K562 (cell line): ENCODE results near the gene B3GAT3. TPM values are rescaled to one million over a fixed set of nuclear protein-coding genes. Genes with fewer than 3 reads are reported as not detected.

Experiments used
- BACH1 ChIP-seq: fragments of 200-800 bp; sonication (Bioruptor generic); IDR thresholded peaks from 2 replicates; pipeline ENCODE4 v1.6.1; 2016; ENCODE audit warnings: missing genetic modification characterization, missing compliant biosample characterization
- BRD4 ChIP-seq: fragments of 200-600 bp; sonication (generic); IDR thresholded peaks from 2 replicates; pipeline ENCODE4 v1.6.1; 2017; ENCODE audit warnings: inconsistent platforms
- CREM ChIP-seq: IDR thresholded peaks from 2 replicates; pipeline ENCODE4 v1.6.1; 2014; ENCODE audit warnings: antibody characterized with exemption, low read depth
- GMEB1 ChIP-seq: fragments of 250-450 bp; sonication (Bioruptor Pico); IDR thresholded peaks from 2 replicates; pipeline ENCODE4 v1.4.0; 2020; ENCODE audit warnings: mild to moderate bottlenecking
- HCFC1 ChIP-seq: IDR thresholded peaks from 2 replicates; pipeline ENCODE4 v1.6.1; 2012; ENCODE audit warnings: low read depth, low read length, improper control_type of control experiment
- JUNB ChIP-seq: fragments of 450-650 bp; formaldehyde crosslinking; conservative IDR thresholded peaks from 2 replicates; pipeline ENCODE4 v1.4.0; 2020; ENCODE audit warnings: mild to moderate bottlenecking
- MEIS2 ChIP-seq: fragments of 450-650 bp; IDR thresholded peaks from 2 replicates; pipeline ENCODE4 v1.6.1; 2014; ENCODE audit warnings: mild to moderate bottlenecking; ENCODE audit not compliant: partially characterized antibody
- NBN ChIP-seq: fragments of 450-650 bp; IDR thresholded peaks from 2 replicates; pipeline ENCODE4 v1.6.1; 2016; ENCODE audit warnings: low read depth, mild to moderate bottlenecking
- NCOA4 ChIP-seq: fragments of 450-650 bp; IDR thresholded peaks from 2 replicates; pipeline ENCODE4 v1.6.1; 2018; ENCODE audit warnings: mild to moderate bottlenecking; ENCODE audit not compliant: partially characterized antibody
- POU5F1 ChIP-seq: fragments of 150-350 bp; IDR thresholded peaks from 2 replicates; pipeline ENCODE4 v1.6.1; 2014; ENCODE audit warnings: borderline replicate concordance, low read length, low read depth, mild to moderate bottlenecking; ENCODE audit not compliant: partially characterized antibody
- SRF ChIP-seq, 2 experiments: fragments of 250-450, 450-650 bp in 1 of 2; sonication (Bioruptor Pico) in 1 of 2; sonication (generic) in 1 of 2; formaldehyde crosslinking; IDR thresholded peaks; 2 replicates each; pipeline versions ENCODE4 v1.5.0 to v1.5.1; 2020 to 2022; ENCODE audit warnings: mild to moderate bottlenecking in 1 of 2, missing genetic modification reagents in 1 of 2
- TAF1 ChIP-seq: IDR thresholded peaks from 2 replicates; pipeline ENCODE4 v1.6.1; 2011; ENCODE audit warnings: mild to moderate bottlenecking, low read length, moderate library complexity; ENCODE audit not compliant: insufficient read depth, control insufficient read depth, severe bottlenecking; ENCODE audit errors: extremely low read depth
- ZNF253 ChIP-seq: fragments of 250-450 bp; sonication (Bioruptor Pico); conservative IDR thresholded peaks from 2 replicates; pipeline ENCODE4 v1.6.1; 2021; ENCODE audit warnings: mild to moderate bottlenecking
- polyA plus RNA-seq, 8 experiments: library from polyadenylated mRNA; depleted of rRNA in 4 of 8; stranded (reverse) in 5 of 8; unstranded in 3 of 8; fragments of >200 nt; fragmentation: Nextera tagmentation in 2 of 8; fragmentation: Illumina TruSeq in 1 of 8; extraction: Ambion mirVana in 2 of 8; extraction: Trizol in 1 of 8; gene quantifications; 2 replicates each; pipeline versions ENCODE4 v1.2.1 to v1.2.3, GENCODE V29; 2011 to 2014; ENCODE audit warnings: inconsistent platforms in 1 of 8, missing spikeins in 1 of 8
- total RNA-seq, 7 experiments: library from RNA; depleted of rRNA in 6 of 7; stranded (reverse); fragments of >200 nt in 6 of 7; fragmentation: Illumina TruSeq in 2 of 7; extraction: Trizol in 2 of 7; gene quantifications; 2 replicates each; pipeline versions ENCODE4 v1.2.1 to v1.2.3, GENCODE V29; 2011 to 2021; ENCODE audit warnings: low replicate concordance in 1 of 7
- TF ChIP-seq, protein P1 (sequence below): fragments of 150-350 bp; conservative IDR thresholded peaks from 2 replicates; pipeline ENCODE4 v1.6.1; 2014; ENCODE audit warnings: low read length
- TF ChIP-seq, protein P2 (sequence below): fragments of 450-650 bp; IDR thresholded peaks from 2 replicates; pipeline ENCODE4 v1.6.1; 2014; ENCODE audit warnings: low read depth, mild to moderate bottlenecking, moderate library complexity, borderline replicate concordance
- TF ChIP-seq, protein P3 (sequence below): sonication (generic); formaldehyde crosslinking; IDR thresholded peaks from 2 replicates; pipeline ENCODE4 v1.8.1; 2023; ENCODE audit warnings: mild to moderate bottlenecking, missing genetic modification reagents
- TF ChIP-seq, protein P4 (sequence below): sonication (generic); formaldehyde crosslinking; IDR thresholded peaks from 2 replicates; pipeline ENCODE4 v1.4.0; 2020; ENCODE audit warnings: mild to moderate bottlenecking, missing genetic modification reagents

The B3GAT3 gene
- total and polyA plus RNA-seq, 9 of the 15 experiments (the other 6 are each of a cell fraction or from before 2014, with no cell fraction given), result 0.30 to 64.0 (median 21.4) TPM

GRCh38 chr11:62573592-62574362 lies 48.0 kb downstream of the B3GAT3 start, which contains the start of gene EEF1G (continued):
- TF ChIP-seq, protein P1, sequence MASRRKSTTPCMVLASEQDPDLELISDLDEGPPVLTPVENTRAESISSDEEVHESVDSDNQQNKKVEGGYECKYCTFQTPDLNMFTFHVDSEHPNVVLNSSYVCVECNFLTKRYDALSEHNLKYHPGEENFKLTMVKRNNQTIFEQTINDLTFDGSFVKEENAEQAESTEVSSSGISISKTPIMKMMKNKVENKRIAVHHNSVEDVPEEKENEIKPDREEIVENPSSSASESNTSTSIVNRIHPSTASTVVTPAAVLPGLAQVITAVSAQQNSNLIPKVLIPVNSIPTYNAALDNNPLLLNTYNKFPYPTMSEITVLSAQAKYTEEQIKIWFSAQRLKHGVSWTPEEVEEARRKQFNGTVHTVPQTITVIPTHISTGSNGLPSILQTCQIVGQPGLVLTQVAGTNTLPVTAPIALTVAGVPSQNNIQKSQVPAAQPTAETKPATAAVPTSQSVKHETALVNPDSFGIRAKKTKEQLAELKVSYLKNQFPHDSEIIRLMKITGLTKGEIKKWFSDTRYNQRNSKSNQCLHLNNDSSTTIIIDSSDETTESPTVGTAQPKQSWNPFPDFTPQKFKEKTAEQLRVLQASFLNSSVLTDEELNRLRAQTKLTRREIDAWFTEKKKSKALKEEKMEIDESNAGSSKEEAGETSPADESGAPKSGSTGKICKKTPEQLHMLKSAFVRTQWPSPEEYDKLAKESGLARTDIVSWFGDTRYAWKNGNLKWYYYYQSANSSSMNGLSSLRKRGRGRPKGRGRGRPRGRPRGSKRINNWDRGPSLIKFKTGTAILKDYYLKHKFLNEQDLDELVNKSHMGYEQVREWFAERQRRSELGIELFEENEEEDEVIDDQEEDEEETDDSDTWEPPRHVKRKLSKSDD, result 0 out of 2 replicates have a peak, but pooled peaks have one; percentile 16
- TF ChIP-seq JUNB (no peak), TAF1 (peak; percentile 97), MEIS2 (peak; percentile 91), NBN (peak; percentile 73), GMEB1 (CRISPR knock-in tag) (no peak), ZNF253 (CRISPR knock-in tag) (no peak), HCFC1 (peak; percentile 7), CREM (peak; percentile 9; the same call in 1 of the 2 replicates), NCOA4 (no peak), POU5F1 (no peak), BRD4 (peak; percentile 81; the same call in 1 of the 2 replicates), SRF (CRISPR knock-in tag; IDR thresholded peaks at IDR 0.05) (peak in 1 of 2 experiments; percentile 59; a peak in 2 of 4 replicates), BACH1 (tag) (no peak)
- TF ChIP-seq, protein P2, sequence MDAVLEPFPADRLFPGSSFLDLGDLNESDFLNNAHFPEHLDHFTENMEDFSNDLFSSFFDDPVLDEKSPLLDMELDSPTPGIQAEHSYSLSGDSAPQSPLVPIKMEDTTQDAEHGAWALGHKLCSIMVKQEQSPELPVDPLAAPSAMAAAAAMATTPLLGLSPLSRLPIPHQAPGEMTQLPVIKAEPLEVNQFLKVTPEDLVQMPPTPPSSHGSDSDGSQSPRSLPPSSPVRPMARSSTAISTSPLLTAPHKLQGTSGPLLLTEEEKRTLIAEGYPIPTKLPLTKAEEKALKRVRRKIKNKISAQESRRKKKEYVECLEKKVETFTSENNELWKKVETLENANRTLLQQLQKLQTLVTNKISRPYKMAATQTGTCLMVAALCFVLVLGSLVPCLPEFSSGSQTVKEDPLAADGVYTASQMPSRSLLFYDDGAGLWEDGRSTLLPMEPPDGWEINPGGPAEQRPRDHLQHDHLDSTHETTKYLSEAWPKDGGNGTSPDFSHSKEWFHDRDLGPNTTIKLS, result peak; percentile 100
- TF ChIP-seq, protein P3, sequence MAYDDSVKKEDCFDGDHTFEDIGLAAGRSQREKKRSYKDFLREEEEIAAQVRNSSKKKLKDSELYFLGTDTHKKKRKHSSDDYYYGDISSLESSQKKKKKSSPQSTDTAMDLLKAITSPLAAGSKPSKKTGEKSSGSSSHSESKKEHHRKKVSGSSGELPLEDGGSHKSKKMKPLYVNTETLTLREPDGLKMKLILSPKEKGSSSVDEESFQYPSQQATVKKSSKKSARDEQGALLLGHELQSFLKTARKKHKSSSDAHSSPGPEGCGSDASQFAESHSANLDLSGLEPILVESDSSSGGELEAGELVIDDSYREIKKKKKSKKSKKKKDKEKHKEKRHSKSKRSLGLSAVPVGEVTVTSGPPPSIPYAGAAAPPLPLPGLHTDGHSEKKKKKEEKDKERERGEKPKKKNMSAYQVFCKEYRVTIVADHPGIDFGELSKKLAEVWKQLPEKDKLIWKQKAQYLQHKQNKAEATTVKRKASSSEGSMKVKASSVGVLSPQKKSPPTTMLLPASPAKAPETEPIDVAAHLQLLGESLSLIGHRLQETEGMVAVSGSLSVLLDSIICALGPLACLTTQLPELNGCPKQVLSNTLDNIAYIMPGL (CRISPR knock-in tag), result peak; percentile 72; the same call in 1 of the 2 replicates
- TF ChIP-seq, protein P4, sequence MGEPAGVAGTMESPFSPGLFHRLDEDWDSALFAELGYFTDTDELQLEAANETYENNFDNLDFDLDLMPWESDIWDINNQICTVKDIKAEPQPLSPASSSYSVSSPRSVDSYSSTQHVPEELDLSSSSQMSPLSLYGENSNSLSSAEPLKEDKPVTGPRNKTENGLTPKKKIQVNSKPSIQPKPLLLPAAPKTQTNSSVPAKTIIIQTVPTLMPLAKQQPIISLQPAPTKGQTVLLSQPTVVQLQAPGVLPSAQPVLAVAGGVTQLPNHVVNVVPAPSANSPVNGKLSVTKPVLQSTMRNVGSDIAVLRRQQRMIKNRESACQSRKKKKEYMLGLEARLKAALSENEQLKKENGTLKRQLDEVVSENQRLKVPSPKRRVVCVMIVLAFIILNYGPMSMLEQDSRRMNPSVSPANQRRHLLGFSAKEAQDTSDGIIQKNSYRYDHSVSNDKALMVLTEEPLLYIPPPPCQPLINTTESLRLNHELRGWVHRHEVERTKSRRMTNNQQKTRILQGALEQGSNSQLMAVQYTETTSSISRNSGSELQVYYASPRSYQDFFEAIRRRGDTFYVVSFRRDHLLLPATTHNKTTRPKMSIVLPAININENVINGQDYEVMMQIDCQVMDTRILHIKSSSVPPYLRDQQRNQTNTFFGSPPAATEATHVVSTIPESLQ (CRISPR knock-in tag), result 0 out of 2 replicates have a peak, but pooled peaks have one; percentile 58
